Measurements from ENCODE around the gene POLDIP2.

Gene POLDIP2, protein sequence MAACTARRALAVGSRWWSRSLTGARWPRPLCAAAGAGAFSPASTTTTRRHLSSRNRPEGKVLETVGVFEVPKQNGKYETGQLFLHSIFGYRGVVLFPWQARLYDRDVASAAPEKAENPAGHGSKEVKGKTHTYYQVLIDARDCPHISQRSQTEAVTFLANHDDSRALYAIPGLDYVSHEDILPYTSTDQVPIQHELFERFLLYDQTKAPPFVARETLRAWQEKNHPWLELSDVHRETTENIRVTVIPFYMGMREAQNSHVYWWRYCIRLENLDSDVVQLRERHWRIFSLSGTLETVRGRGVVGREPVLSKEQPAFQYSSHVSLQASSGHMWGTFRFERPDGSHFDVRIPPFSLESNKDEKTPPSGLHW

GRCh38 chr17:28357061-28357900 is at the start of gene POLDIP2:
Gene POLDIP2, minus strand, starts transcription at chr17:28357527. Its CDS starts 79 bp downstream, at chr17:28357448.
- peak; percentile 94 for DNase-seq

- no peak for DNase-seq
These were observed 49.1 kb upstream of the POLDIP2 start for GRCh38 chr17:28406473-28406814.

DNA sequence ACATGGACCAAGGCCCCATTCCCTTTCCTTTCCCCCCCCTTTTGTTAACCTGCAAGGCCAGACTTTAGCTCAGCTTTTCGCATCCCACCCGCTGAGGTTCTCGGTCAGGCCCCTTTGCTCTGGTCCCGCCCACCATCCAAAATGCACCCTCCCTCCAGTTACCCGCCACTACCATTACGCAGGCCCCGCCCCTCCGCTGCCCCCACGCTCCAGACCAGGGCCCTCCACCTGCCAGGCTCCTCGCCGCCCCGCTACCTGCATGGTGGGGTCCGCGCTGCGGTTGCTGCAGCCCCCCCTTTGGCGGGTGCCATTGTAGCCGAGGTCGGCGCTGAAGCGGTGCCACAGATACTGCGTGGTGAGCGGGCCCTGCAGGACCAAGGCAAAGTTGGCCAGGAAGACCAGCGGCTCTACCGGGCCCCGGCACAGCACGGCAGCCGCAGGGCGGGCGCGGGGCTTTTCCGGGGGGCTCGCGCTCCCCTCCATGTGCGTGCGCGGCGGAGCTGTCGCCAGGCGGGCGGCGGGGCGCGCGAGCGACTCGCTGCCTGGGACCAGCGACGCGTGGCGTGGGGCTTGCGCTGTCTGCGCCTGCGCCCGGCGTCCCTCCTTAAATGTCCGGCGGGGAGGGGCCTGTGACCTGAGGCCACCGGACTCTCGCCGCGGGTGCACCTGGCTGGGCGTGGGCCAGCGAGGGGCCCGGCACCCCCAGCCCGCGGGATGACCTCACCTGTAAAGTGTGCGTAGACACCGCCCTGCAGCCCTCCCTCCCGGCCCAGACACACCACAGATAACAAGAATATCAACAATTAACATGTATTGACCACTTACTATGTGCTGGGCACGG is 48.5 kb upstream of the POLDIP2 start, which contains the start of gene SLC46A1:
TSS of gene SLC46A1 (minus strand) at position 581 of the 841 bp plus-strand sequence. CDS start at position 483, 98 bp downstream.
- peak; percentile 62 for DNase-seq

DNA sequence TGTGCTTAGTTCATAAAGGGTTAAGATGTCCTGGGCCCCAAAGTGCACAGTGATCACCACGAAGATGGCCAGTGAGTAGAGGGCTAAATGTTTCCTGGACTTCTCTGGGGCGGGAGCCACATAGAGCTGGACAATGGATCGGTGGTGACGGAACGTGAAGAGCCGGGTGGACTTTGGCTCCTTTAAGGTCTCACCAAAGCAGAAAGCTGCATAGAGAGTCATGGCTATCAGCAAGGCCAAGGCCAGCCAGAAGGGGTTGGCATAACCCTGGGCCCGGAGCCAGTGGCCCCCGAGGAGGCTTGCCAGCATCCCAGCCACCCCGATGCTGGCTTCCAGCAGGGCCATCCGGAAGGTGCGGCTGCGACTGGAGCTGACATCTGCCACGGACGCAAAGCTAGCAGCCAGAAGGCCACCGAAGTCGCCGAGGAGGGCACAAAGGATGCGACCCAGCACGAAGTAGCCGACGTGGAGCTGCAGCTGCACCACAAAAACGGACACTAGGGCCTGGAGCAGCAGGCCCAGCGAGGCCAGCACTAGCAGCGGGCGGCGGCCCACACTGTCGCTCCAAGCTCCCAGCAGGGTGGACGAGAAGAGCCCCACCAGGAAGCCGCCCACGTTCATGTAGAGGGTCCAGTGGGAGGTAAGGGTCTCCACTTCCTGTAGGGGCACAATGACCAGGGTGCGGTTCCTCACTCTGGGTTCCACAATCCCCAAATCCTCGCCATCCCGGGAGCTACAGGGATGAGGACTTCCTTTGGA is 47.7 kb upstream of the POLDIP2 start:
- no peak for DNase-seq

- DNase-seq: no peak
These were observed 47.1 kb upstream of the POLDIP2 start for GRCh38 chr17:28404461-28404811.

DNA sequence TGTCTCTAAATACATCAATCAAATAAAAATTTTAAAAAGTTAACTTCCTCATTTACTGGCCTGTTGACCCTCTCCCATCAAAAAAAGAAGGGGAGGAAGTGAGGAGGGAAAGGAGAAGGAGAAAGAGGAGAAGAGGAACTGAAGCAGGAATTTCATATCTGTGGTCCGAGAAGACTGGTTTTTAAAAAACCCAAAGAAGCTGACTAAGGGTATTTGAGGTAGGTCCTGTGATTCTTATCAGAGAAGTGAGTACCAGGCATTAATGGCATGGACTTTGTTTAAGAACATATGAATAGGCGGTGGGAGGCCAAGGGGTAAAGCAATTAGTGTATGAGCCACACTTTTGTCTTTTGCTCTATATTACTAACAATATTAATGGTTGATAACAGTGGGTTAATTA is 46.7 kb upstream of the POLDIP2 start:
- no peak for DNase-seq

GRCh38 chr17:28402844-28403243 is 45.5 kb upstream of the POLDIP2 start:
- no peak for DNase-seq

- DNase-seq: no peak
These were observed 44.9 kb upstream of the POLDIP2 start for GRCh38 chr17:28402224-28402630.

DNA sequence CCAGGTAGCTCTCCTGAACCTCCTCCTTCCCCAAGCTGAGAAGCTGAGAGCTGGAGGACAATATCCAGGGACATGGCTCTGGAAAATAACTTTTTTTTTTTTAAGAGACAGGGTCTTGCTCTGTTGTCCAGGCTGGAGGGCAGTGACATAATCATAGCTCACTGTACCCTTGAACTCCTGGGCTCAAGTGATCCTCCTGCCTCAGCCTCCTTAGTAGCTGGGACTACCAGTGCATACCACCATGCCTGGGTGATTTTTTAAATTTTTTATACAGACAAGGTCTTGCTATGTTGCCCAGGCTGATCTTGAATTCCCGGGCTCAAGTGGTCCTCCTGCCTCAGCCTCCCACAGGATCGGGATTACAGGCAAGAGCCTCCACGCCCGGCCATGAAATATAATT is 42.5 kb upstream of the POLDIP2 start:
- no peak for DNase-seq

GRCh38 chr17:28398280-28398981 is 41.1 kb upstream of the POLDIP2 start:
- DNase-seq: no peak

DNA sequence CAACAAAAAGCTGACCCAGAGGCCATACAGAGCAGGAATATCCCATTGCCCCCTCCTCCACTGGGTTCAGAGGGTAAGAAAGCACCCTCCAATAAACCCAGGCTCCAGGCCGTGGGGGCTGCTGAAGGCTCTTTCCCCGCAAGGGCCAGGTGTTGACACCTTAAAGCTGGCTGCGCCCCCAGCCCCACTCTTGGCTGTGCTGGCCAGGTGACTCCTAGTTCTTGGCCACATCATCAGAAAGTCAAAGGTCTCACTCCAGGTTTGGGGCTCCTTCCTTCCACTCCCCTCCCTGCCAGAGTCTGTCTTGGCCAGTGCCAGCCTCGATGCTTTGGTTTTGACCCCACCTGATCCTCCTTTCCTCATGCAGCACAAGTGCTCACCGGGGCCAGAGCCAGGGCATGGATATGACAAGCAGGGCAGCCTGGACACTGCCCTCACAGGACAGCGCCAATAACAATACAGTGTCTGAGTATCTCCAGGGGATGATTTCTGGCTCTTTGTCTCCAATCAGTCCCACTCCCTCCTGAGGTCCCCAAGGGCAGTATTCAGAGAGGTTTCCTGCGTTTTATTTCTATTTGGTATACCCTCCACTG is 40.5 kb upstream of the POLDIP2 start:
- no peak for DNase-seq

DNA sequence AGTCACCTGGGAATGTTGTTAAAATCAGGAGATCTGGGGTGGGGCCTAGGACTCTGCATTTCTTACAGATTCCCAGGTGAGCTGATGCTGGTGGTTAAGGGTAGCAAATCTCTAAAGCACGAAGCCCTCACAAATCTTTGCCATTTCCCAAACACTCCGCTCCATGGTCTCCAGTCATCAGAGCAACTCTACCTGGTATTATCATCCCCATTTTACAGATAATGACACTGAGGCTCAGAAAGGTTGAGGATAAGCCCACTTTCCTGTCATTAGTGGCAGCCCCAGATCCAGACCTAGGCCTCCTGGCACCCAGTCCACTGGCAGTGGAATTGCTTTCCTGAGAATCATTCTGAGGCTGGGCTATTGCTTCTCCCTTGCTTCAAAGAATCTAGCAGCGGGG is 39.9 kb upstream of the POLDIP2 start:
- no peak for DNase-seq

DNA sequence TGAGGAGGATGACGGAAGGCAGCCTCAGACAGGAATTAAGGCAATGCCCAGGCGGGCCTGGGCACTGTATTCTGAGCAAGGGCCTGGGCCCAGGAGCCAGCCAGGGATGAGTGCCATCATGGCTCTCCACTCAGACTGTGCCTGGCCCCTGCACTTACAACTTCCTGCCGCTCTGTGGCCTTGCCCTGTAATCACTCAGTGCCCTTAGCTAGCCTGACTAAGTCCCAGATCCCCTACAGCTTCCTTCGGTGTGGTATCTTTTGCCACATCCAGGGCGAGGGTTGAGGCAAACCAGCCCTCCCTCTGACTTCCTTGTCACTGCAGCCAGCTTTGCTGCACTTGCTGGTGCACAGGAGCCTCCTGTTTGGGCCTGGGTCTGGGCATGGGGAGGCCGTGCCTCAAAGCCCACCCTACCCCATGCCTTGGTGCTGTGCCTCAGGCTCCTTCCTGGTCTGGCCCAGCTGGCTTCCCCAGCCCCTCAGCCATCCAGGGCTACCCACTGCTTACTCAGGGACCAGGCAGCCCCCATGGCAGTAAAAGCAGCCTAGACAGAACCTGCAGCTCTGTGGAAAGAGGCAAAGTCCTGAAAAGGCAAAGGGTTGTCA is 39.4 kb upstream of the POLDIP2 start:
- DNase-seq: no peak

DNA sequence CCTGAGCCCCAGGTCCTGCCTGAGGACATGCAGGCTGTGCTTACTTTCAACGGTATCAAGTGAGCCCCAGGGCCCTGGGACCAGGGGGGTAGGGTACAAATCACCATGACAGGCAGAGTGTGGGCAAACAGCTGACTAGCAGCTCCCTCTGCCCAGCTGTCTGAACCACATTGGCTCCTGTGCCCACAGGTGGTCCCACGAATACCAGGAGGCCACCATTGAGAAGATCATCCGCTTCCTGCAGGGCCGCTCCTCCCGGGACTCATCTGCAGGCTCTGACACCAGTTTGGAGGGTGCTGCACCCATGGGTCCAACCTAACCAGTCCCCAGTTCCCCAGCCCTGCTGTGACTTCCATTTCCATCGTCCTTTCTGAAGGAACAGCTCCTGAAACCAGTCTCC is 38.6 kb upstream of the POLDIP2 start:
- DNase-seq: no peak

DNA sequence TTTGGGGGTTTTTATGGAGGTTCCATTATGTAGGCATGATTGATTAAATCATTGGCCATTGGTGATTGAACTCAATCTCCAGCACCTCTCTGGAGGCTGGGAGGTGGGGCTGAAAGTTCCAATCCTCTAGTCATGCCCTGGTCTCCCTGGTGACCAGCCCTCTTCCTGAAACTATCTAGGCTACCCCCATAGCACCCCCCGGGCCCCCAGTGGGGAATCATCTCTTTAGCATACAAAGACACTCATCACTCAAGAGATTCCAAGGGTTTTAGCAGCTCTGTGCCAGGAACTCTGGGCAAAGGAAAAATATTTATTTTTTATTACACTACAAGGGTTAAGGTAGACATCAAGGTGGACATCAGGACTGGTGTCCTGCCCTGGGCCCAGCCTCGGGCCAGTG is 38.1 kb upstream of the POLDIP2 start:
- DNase-seq: no peak

GRCh38 chr17:28394337-28395116 is 37.2 kb upstream of the POLDIP2 start:
- DNase-seq: no peak

DNA sequence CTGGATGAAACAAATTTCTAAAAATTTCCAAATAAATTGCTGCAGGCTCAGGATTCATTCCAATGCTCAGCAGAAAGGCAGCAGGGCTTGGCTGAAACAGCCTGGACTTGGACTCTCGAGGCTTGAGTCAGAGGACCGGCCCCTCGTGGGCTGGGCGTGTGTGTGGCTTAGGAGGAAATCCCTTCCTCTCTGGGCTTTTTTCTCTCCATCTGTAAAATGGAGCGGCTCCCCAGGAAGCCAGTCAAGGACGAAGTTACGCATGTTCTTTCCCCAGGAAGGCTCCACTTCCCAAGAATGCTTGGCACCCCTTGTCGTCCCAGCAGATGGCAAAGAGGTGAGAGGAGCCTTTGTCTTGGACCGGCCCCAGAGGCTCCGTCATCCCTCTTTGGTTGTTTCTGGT is 35.2 kb upstream of the POLDIP2 start:
- no peak for DNase-seq

GRCh38 chr17:28391401-28391800 is 34.1 kb upstream of the POLDIP2 start:
- DNase-seq: no peak

DNA sequence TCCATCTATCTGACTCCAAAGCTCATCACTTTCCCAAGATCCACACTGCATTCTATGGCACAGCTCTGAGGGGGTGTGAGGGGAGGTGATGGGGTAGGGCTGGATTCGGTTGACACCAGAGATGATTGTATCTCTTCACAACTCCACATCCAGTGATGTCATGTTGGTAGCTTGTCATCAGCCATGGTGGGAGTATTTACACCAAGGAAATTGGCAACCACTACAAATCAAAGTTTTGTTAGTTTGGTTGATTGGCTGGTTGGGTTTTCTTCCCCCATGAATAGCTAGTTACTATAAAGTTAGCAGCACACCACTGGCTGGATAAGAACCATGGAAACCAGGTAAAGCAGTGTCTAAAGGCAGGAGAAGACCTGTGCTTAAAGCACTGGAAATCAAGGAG is 33.7 kb upstream of the POLDIP2 start:
- DNase-seq: no peak

DNA sequence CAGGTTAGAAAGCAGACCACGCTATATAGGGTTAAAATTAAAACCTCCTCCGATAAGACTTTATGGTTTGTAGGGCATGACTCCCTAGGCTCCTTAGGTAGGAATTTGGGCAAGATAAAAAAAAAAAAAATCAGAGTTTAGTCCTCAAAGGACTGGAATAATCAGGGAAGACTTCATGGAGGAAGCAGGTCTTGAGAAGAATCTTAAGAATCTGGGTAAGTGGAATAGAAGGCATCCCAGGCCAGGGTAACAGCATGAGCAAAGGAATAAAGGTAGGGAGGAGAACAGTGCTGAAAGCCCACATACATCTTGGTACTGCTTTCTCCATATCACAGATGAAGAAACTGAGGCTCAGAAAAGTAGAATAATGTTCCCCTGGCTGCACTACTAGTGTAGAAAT is 33.2 kb upstream of the POLDIP2 start:
- no peak for DNase-seq

Data from stimulated activated naive CD4-positive, alpha-beta T cell treated with Interleukin-2 at 50 U/mL for 16 hours (primary cell).